HG03460 (cell line): ENCODE results near the gene ZFPM1.

Source experiments
- ATAC-seq: cut with Tn5 transposase; IDR thresholded peaks from one replicate; pipeline ENCODE4 v1.9.1; 2021; ENCODE audit not compliant: unreplicated experiment

The ZFPM1 gene

DNA sequence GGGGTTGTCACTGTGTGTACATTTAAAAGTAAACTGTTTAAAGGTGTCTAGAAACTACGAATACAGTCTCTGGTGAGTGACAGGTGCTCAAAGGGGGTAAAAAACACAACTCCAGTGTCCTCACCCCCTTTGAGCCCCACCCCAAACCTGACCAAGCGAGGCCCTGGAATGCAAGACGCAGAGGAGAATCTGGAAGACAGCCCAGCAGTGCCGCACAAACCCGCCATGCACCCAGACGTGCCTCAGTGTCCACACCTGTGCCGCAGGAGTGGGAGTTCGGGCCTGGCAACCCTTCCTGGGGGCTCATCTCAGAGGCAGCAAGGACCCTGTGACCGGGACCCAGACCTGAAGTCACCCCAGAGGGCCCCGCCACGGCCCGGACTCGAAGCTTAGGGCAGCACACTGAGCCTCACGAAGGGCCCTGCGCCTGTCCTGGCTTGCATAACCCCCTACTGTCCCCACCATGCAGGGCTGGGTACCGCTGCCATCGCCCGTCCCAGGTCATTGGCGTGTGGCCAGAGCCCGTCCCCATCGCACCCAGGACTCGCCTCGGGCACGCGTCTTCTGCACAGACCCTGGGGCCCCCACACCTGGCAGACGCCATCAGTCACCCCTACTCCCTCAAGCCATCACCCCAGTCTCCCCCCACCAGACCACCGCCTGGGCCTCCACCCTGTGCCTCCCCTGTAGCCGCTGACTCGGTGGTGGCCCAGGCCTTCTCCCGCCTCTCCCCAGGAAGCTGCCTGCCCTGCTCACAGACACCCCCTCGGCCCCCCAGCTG is 84.1 kb downstream of the ZFPM1 start:
- ATAC-seq: no peak

DNA sequence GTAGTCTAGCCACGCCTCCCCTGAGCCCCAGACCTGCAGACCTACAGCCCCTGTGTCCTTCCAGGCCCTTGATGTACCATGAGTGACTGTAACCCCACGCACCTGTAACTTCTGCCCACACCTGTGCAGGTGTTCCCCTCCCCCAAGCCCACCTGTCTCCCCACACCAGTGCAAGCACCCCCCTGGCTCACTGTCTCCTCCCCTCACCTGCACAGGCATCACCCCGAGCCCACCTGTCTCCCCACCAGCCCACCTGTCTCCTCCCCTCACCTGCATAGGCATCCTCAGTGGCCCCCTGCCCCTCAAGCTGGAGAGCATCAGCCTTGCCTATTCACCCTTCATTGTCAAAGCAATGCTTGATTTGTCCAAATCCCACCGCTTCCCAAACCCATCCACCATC is 84.8 kb downstream of the ZFPM1 start:
- ATAC-seq: no peak

DNA sequence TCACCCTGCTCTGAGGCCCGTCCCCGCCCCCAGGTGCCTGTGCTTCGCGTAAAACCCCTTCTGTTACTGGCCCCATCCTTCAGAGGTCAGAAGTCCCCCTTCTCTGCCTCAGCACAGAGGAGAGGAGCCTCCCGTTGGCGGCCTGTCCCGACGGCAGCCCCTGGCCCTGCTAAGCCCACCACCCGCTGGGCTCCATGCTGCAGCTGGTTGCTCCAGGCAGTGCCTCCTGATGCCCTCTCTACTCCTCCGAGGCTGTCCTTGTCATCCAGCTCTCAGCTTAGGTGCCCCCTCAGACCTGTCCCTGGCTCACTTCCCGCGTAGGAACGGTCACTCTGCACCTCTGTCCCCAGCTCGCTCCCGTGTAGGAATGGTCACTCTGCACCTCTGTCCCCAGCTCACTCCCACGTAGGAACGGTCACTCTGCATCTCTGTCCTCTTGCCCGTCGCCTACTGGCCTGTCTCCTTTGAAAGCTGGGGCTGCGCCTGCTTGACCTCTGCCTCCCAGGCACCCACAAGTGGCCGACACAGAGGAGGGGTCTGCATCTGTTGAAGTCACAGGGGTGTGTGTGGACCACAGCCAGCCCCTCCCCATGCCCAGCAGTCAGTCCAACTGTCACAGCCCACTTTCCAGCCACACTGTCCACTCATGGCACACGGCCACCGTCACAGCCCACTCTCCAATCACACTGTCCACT is 85.4 kb downstream of the ZFPM1 start:
- no peak for ATAC-seq

DNA sequence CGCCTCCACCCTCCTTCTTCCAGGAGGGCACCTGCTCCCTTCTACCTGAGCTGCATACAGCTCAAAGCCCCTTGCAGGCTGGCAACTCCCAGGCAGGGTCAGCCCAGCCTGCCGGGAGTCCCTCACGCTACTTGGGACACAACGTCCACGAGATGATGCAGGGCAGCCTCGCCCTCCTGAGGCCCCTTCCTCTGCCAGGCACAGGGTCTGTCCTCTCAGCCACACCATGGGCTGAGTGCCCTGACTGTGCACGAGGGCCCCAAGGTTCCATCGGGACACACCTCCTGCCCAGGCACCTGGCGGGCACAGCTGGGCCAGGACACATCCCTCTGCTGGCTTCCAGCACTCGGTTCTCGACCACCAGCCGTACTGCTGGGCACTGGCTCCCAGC is 86.2 kb downstream of the ZFPM1 start:
- ATAC-seq: no peak

DNA sequence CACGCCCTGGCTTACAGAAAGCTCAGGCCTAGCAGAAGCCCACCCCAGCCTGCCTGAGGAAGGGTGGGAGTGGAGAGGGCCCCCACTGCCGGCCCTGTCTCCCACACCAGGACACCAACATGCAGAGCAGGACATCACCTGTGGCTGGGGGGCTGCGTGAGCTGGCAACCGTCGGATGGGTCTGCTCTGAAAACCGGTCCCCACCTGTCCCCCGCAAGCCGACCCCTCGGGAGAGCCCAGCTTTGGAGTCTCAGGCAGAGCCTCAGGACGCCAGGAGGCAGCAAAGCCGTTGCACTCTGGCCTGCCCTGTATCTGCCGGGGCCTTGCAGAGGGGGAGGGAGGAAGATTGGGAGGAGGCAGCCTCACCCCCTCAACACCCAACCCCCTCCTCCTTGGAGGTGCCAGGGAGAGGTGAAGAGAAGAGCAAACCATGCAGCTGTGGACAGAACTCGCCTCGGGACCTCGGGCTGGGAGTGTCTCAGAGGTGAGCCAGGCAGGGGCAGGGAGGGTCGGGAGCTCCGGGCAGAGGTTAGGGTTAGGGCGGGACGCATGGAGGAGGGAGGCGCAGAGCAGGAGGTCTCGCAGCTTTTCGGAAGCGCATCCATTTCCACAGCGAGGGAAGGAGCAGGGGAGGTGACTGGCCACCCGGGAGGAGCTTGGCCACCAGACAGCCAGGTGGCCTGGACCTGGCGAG is 86.7 kb downstream of the ZFPM1 start:
- no peak for ATAC-seq

DNA sequence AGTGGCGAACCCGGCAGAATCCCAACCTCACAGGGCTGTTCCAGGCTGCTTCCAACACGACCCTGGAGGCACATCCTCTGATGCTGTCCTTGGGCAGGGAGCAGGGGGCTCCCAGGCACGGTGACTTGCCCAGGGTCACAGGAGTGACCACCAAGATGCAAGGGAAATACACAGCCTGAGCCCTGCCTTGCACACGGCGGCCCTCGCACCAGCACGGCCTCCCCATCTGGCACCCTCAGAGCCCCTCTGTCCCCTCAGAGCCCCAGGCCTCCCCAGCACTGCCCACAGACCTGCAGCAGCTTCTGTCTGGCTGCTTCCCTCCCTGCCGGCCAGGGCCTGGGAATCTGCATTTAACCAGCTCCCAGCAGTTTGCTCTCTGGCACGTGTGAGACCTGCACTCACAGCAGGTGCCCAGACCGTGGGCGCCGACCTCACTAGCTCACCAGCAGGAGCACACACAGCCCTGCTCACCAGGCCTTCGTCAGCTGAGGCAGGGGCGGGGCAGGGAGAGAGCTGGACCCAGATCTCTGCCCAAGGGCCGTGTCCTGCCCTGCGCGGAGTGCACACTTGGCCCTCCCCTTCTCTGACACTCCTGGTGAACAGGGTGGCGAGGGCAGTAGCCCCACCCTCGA is 87.4 kb downstream of the ZFPM1 start:
- no peak for ATAC-seq

DNA sequence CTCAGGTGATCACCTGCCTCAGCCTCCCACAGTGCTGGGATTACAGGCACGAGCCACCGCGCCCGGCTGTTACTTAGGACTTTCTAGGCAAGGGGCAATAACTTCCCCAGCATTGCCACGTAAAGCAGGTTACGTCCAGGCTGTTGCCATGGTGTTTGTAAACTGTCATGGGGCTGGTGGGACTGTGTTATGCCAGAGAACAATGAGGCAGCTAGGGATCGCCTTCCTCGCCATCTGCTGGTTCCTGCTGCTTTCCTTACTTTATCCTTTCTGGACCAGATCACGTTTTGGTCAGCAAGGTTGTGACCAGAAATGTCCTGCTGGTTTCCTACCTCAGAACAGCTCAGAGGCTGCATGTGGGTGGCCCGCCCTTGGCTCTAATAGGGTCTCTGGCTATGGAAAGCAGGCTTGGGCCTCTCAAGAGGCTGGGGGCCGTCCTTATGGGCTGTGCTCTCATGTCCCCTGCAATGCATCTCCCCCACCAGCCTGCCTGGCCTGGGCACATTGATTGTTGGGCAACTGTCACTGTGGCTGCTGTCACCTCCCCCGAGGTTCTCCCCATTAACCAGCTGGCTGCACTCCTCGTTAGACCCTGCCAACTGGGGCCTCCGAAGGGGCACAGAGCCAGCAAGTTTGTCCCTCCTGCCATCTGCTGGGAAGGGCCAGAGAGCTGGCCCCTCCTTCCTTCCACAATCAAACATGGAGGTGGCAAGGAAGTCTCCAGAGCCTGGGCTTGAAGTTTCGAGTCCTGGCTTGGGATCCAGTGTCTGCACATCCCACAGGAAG is 88.9 kb downstream of the ZFPM1 start:
- ATAC-seq: no peak

DNA sequence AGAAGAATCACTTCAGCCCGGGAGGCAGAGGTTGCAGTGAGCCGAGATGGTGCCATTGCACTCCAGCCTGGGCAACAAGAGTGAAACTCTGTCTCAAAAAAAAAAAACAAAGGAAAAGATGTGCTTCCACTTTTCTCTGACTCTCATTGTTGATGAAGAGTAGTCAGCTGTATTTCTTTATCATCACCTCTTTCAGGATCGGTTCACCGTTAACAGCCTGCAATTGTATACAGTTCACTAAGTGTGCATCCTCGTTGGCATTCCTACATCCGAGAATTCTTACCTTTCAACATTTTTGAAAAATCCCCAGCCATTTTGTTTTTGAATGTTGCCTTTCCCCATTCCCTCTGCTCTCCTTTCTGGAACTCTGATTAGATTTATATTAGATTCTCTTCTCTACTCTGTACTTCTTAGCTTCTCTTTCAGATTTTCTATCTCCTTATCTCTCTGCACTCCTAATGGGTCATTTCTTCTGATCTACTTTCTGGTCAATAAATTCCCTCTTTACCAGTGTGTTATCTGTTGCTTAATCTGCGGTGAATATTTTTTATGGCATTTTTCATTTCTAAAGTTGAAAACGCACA is 90.2 kb downstream of the ZFPM1 start:
- no peak for ATAC-seq

DNA sequence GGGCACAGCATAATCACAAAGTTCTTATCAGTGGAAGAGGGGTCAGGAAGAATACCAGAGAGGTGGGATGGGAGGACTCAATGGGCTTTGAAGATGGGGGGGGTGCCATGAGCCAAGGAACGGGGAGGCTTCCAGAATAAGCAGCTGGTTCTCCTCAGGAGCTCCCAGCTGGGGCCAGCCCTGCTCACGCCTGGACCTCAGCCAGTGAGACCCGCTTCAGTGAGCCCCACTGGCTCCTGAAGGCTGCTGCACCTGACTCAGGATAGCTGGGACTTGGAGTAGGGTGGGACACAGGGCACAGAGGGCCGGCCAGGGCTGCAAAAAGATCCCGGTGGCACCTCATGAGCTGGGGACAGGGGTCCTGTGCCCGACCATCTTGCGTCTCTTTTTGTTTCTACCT is 92.7 kb downstream of the ZFPM1 start:
- ATAC-seq: no peak

DNA sequence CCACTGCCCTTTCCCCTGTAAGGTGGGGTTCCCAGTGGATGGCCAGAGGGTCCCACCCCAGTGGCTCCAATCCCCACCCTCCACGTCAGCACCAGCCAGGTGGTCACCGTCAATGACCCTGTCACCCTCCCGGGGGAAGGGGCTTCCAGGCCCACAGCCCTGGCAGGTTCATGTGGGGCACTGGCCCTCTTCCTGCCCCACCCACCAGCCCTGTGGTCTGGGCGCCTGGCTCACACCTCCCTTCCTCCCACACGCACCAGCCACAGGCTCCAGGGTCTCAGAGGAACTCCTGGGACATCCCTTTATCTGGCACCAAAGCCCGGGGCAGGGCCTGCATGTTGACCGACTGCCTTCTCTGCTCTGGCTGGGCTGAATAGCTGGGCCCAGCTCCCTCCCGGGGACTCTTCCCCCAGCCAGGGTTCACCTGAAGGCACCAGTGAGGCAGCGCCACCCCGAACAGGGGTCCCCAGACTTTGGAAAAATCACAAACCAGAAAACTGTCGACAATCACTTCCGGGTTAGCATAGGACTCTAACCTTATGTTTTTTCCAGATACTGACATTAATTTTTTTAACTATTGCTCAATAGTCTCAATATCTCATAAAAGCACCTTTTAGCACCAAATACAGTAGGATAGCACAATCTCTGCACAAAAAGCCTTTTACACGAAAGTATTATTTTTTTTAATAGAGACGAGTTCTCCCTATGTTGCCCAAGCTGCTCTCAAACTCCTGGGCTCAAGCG is 95.2 kb downstream of the ZFPM1 start:
- no peak for ATAC-seq

DNA sequence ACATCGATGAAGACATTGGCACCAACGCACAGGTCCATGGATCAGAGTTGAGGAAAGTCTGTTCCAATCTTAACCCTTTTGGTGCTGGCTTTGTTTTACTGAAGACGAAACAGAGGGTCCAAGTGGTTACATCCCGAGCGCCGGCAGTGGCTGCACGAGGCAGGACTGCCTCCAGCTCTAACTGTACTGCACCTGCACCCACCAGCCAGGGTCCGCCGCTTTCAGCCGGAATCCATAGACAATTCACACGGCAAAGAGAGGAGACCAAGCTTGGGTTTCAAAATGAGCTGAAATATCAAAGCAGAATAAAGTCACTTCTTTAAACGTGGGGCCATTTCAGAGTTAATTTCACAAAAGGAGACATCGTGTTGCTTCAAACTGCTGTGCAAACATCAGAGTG is 95.9 kb downstream of the ZFPM1 start:
- ATAC-seq: no peak

DNA sequence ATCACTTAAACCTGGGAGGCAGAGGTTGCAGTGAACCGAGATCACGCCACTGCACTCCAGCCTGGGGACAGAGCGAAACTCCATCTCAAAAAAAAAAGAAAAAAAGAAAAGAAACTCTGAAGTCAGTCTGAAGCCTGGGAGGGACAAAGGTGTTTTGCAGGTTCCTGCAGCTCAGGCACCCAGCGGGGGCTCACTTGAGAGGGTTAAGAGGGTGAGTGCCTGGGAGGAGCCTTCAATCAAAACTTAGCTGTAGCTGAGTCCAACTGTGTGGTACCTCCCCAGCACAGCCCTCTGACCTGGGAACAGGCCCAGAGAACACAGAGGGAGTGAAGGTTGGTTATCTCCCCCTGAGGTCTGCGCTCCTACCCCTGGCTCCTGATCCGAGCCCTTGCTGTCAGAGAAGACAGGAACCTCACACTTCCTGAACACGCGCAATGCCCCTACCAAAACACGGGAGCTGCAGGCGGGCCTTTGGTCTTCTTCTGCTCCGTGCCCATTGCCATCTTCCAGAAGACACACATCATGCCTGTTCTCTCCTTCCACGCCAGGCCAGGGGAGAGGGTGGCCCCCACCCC is 96.7 kb downstream of the ZFPM1 start:
- no peak for ATAC-seq

DNA sequence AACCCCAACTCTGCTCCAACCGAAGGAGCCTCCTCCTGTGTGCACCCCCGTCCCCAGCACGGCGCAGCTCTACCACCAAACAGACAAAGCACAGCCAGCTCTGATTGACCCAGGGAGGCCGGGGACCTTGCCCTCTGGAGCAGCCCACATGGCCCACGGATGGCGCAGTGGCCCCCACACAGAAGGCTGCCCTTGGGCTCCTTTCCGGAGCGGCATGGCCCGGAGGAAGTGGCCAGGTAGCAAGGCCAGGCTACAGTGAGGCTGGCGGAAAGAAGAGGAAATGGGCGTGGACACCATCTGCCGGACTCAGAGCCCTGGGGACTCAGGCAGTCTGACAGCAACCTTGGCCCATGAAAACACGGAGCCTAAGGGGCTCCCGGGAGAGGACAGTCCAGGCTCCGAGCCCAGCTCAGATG is 97.2 kb downstream of the ZFPM1 start:
- ATAC-seq: no peak

DNA sequence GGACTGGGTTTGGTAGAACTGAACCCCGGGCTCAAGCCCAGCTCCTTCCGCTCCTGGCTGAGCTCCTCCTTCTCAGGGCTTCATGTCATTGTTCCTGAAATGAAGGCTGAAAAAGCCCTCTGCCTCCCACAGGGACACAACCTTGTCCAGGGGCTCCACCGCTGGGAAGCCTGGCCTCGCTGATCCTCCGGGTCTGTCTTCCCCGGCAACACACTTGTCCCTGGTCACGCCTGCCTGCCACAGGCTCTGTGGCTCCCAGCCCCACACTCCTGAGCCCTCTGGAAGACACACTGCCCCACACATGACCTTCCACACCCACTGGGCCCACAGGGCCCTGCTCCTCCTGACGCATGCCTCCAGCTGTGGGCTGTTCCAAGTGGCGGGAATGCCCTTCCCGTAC is 99.1 kb downstream of the ZFPM1 start:
- ATAC-seq: no peak

DNA sequence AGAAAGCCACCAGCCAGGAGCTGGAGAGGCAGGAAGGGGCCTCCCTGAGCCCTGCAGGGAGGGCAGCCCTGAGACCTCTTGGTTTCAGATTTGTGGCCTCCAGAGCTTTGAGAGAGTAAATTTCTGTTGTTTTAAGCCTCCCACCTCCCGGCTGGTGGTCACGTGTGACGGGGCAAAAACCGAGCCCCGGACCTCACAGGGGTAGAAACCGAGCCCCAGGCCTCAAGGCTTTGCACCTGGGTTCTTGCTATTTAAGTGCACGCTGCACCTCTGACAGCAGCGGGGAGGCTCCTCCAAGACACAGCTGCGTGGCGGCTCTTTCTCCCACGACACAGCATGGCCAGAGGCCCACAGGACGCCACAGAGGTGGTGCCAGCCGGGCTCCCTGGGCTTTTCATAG is 99.7 kb downstream of the ZFPM1 start:
- ATAC-seq: no peak

DNA sequence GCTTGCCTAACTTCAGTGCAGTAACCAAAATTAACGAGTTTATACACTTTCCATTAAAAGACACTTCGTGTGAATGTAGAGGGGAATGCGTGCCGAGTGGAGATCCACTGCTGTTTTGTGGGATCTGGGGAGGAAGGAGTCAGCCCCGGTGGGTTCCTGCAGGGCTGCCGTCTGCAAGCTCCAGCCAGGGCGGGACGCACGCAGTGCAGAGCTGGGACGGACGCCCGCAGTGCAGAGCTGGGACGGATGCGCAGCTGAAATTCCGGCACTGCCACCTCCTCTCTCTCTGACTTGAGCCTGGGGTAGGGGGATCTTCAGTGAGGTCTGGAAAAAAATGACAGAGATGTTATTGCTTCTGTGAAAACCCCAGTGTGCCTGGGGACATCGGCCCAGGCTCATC is 100.7 kb downstream of the ZFPM1 start:
- ATAC-seq: no peak

DNA sequence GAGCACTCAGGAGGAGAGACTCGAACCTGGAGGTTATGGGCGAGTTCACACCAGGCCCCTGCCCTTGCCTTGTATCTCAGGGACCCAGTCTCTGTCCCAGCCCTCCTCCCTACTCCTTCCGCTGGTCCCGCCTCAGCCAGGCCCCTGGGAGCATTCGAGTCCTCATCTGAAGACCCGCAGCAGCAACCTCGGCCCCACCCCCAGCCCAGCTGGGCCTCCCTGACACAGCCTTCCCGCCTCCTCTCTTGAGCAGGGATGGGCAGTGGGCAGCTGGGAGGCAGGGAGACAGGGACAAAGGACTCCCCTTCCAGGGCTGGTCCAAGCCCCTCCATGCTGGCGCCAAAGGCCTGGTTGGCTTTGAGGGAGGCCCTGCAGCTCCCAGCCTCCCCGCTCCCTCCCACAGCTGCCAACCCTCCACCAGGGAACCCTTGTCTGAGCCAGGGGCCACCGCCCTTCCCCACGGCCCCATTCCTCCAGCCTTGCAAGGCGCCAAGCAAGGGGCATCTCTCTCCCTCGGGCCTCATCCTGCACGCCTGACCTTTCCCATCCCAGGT is 101.7 kb downstream of the ZFPM1 start:
- ATAC-seq: no peak

DNA sequence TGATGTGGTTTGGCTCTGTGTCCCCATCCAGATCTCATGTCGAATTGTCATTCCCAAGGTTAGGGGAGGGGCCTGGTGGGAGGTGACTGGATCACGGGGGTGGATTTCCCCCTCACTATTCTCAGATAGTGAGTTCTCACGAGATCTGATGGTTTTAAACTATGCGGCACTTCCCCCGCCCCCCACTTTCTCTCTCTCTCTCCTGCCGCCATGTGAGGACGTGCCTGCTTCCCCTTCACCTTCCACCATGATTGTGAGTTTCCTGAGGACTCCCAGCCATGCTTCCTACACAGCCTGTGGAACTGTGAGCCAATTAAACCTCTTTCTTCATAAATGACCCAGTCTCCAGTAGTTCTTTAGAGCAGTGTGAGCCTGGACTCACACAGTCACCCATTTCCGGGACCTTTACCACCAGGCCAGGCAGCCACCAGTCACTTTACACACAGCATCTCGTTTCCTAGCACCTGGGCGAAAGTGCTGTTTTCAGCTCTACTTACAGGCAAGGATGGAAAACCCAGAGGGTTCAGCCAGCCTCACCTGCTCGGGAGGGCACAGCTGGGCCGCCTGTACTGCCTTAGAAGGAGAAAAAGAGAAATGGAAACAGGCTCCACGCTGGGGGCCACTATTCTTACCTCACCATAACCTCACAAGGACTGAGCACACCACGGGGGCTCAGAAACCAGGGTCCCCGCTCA is 103.4 kb downstream of the ZFPM1 start:
- ATAC-seq: no peak
